Karpas-422 (cell line): Measurements from ENCODE around the gene PRKG1. TPM values are rescaled to one million over a fixed set of nuclear protein-coding genes. Genes with fewer than 3 reads are reported as not detected.

Source experiments
- DNase-seq: peaks from one replicate; pipeline ENCODE4 v3.0.0-alpha.2; 2015
- H2AFZ ChIP-seq: fragments of 200-600 bp; sonication (generic); 2 replicates; pipeline ENCODE4 v1.6.1; 2014; ENCODE audit warnings: antibody characterized with exemption, low read length, mixed read lengths
- H3K27ac ChIP-seq: fragments of 200-600 bp; sonication (generic); 2 replicates; pipeline ENCODE4 v1.5.1; 2014; ENCODE audit warnings: mild to moderate bottlenecking, low read length, moderate library complexity
- H3K27me3 ChIP-seq: fragments of 200-600 bp; sonication (generic); 2 replicates; pipeline ENCODE4 v1.6.1; 2014; ENCODE audit warnings: low read length, mixed read lengths
- H3K36me3 ChIP-seq: fragments of 200-600 bp; sonication (generic); 2 replicates; pipeline ENCODE4 v1.6.1; 2014; ENCODE audit warnings: low read length, mixed read lengths; ENCODE audit not compliant: insufficient read depth
- H3K4me1 ChIP-seq: fragments of 200-600 bp; sonication (generic); 2 replicates; pipeline ENCODE4 v1.6.1; 2014; ENCODE audit warnings: mild to moderate bottlenecking, low read length, mixed read lengths
- H3K4me2 ChIP-seq: fragments of 200-600 bp; sonication (generic); 2 replicates; pipeline ENCODE4 v1.6.1; 2014; ENCODE audit warnings: low read length, low read depth, mild to moderate bottlenecking; ENCODE audit not compliant: poor library complexity, severe bottlenecking
- H3K4me3 ChIP-seq: fragments of 200-600 bp; sonication (generic); 2 replicates; pipeline ENCODE4 v1.5.1; 2014; ENCODE audit warnings: mild to moderate bottlenecking, antibody characterized with exemption, low read length, mixed read lengths
- H3K79me2 ChIP-seq: fragments of 200-600 bp; sonication (generic); 2 replicates; pipeline ENCODE4 v1.6.1; 2014; ENCODE audit warnings: mild to moderate bottlenecking, low read length, mixed read lengths
- H3K9ac ChIP-seq: fragments of 200-600 bp; sonication (generic); 2 replicates; pipeline ENCODE4 v1.6.0; 2014; ENCODE audit warnings: low read length
- H3K9me2 ChIP-seq: fragments of 200-600 bp; sonication (generic), shearing (Covaris generic); replicated peaks from 2 replicates; pipeline ENCODE4 v1.6.0; 2014; ENCODE audit warnings: mild to moderate bottlenecking, low read length, moderate library complexity; ENCODE audit not compliant: insufficient read depth
- H3K9me3 ChIP-seq: fragments of 300-700, 200-600 bp; sonication (generic); 2 replicates; pipeline ENCODE4 v1.6.1; 2014; ENCODE audit warnings: low read length, mixed read lengths
- H4K20me1 ChIP-seq: fragments of 200-600 bp; sonication (generic); 2 replicates; pipeline ENCODE4 v1.6.1; 2014; ENCODE audit warnings: mild to moderate bottlenecking, antibody characterized with exemption, low read length, low read depth; ENCODE audit not compliant: insufficient read depth
- total RNA-seq: library from RNA; depleted of rRNA; stranded (reverse); fragments of >200 nt; shearing (Covaris generic); gene quantifications from 2 replicates; pipeline ENCODE4 v1.2.3, GENCODE V29; 2014; ENCODE audit warnings: low replicate concordance

Gene PRKG1
- total RNA-seq, 1 experiment from 2014 or later: not detected

- Histone ChIP-seq H2AFZ (no peak overlapping the region), H4K20me1 (no peaks in the 10 kb centered on the region), H3K4me1 (no peaks in the 10 kb centered on the region), H3K79me2 (no peaks in the 10 kb centered on the region), H3K4me3 (no peak overlapping the region), H3K9me2 (no peaks in the 10 kb centered on the region), H3K27ac (no peak overlapping the region), H3K9me3 (peaks cover 5% of the 10 kb centered on the region; the same call in 1 of the 2 replicates), H3K36me3 (no peaks in the 10 kb centered on the region), H3K4me2 (no peak overlapping the region), H3K27me3 (no peaks in the 10 kb centered on the region), H3K9ac (no peak overlapping the region)
- no peak for DNase-seq
These were observed 692.9 kb downstream of the PRKG1 start for GRCh38 chr10:51767103-51767763.

- H2AFZ ChIP-seq: no peak overlapping the region
- H3K9me2 ChIP-seq: no peaks in the 10 kb centered on the region
- H3K4me1 ChIP-seq: no peaks in the 10 kb centered on the region
- no peaks in the 10 kb centered on the region for H3K27me3 ChIP-seq
- H3K9me3 ChIP-seq: peaks cover 5% of the 10 kb centered on the region; the same call in 1 of the 2 replicates
- H3K79me2 ChIP-seq: no peaks in the 10 kb centered on the region
- no peak for DNase-seq
- H3K27ac ChIP-seq: no peak overlapping the region
- H3K36me3 ChIP-seq: no peaks in the 10 kb centered on the region
- H3K9ac ChIP-seq: no peak overlapping the region
- no peak overlapping the region for H3K4me3 ChIP-seq
- no peaks in the 10 kb centered on the region for H4K20me1 ChIP-seq
- H3K4me2 ChIP-seq: no peak overlapping the region
These were observed 694.7 kb downstream of the PRKG1 start for GRCh38 chr10:51768886-51769465.

DNA sequence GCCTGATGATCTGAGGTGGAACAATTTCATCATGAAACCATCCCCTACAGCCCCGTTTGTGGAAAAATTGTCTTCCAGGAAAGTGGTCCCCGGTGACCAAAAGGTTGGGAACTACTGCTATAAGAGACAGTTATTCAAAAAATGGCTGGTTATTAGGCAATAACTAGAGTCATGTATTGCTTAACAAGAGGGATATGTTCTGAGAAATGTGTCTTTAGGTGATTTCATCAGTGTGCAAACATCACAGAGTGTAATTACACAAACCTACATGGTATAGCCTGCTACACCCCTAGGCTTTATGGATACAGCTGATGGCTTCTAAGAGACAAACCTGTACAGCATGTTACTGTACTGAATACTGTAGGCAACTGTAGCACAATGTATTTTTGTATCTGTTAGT, 696.4 kb downstream of the PRKG1 start:
- H4K20me1 ChIP-seq: no peaks in the 10 kb centered on the region
- no peaks in the 10 kb centered on the region for H3K27me3 ChIP-seq
- no peaks in the 10 kb centered on the region for H3K9me2 ChIP-seq
- H3K4me3 ChIP-seq: no peak overlapping the region
- H3K4me1 ChIP-seq: no peaks in the 10 kb centered on the region
- H3K36me3 ChIP-seq: no peaks in the 10 kb centered on the region
- H3K9ac ChIP-seq: no peak overlapping the region
- no peak overlapping the region for H2AFZ ChIP-seq
- peaks cover 5% of the 10 kb centered on the region; the same call in 1 of the 2 replicates for H3K9me3 ChIP-seq
- no peak for DNase-seq
- no peak overlapping the region for H3K4me2 ChIP-seq
- no peaks in the 10 kb centered on the region for H3K79me2 ChIP-seq
- H3K27ac ChIP-seq: no peak overlapping the region

GRCh38 chr10:51772387-51772786, 698.1 kb downstream of the PRKG1 start:
- Histone ChIP-seq H3K4me2 (no peak overlapping the region), H3K4me1 (no peaks in the 10 kb centered on the region), H3K79me2 (no peaks in the 10 kb centered on the region), H3K9ac (no peak overlapping the region), H3K27ac (no peak overlapping the region), H2AFZ (no peak overlapping the region), H4K20me1 (no peaks in the 10 kb centered on the region), H3K9me3 (no peaks in the 10 kb centered on the region), H3K36me3 (no peaks in the 10 kb centered on the region), H3K27me3 (no peaks in the 10 kb centered on the region), H3K4me3 (no peak overlapping the region), H3K9me2 (no peaks in the 10 kb centered on the region)
- no peak for DNase-seq

DNA sequence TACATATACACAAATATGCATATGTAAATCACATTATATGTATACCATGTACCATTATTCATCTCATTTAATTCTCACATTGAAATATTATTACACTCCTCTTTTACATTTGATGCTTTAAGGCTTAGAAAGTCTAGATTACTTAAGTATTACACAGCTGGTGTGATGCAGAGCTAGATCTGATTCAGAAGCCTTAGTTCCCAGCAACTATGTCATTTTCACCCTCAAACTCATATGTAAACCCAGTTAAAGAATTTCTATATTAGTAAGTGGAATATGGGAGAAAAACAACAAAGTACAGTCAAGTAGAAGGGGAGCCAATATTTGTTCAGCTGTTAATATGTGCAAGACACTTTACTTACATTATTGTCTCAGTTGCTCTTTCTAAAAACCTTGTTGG, 699.4 kb downstream of the PRKG1 start:
- Histone ChIP-seq H2AFZ (no peak overlapping the region), H3K36me3 (no peaks in the 10 kb centered on the region)

DNA sequence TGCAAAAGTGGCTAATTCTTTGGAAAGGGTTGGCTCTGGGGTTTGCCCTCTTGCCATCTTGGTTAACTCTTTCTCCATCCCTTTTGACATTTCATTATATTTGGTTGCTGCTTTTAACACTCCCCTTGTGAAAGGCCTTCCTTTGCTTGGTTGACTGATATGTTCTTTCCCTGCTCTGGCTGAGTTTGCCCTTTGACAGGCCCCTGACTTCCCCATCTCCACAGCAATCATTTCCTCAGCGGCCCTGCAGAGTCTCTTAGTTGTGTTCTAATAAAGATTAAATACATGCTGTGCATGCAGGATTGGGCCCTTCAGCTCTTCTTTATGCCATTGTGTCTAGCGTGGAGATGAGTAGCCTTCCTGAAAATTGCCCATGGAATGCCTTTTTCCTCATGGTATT, 709.7 kb downstream of the PRKG1 start:
- Histone ChIP-seq H3K9me3 (no peaks in the 10 kb centered on the region), H3K27me3 (no peaks in the 10 kb centered on the region), H2AFZ (no peak overlapping the region), H3K27ac (no peak overlapping the region), H3K9ac (no peak overlapping the region), H3K36me3 (no peaks in the 10 kb centered on the region), H3K4me1 (no peaks in the 10 kb centered on the region), H4K20me1 (no peaks in the 10 kb centered on the region), H3K4me2 (no peak overlapping the region), H3K4me3 (no peak overlapping the region), H3K9me2 (no peaks in the 10 kb centered on the region), H3K79me2 (no peaks in the 10 kb centered on the region)
- DNase-seq: no peak

More for the DNA sequence above, 699.4 kb downstream of the PRKG1 start:
- no peaks in the 10 kb centered on the region for H4K20me1 ChIP-seq
- no peaks in the 10 kb centered on the region for H3K9me2 ChIP-seq
- no peak overlapping the region for H3K27ac ChIP-seq
- H3K27me3 ChIP-seq: no peaks in the 10 kb centered on the region
- no peak for DNase-seq
- H3K4me2 ChIP-seq: no peak overlapping the region
- no peak overlapping the region for H3K9ac ChIP-seq
- H3K4me3 ChIP-seq: no peak overlapping the region
- no peaks in the 10 kb centered on the region for H3K79me2 ChIP-seq
- H3K9me3 ChIP-seq: no peaks in the 10 kb centered on the region
- no peaks in the 10 kb centered on the region for H3K4me1 ChIP-seq

DNA sequence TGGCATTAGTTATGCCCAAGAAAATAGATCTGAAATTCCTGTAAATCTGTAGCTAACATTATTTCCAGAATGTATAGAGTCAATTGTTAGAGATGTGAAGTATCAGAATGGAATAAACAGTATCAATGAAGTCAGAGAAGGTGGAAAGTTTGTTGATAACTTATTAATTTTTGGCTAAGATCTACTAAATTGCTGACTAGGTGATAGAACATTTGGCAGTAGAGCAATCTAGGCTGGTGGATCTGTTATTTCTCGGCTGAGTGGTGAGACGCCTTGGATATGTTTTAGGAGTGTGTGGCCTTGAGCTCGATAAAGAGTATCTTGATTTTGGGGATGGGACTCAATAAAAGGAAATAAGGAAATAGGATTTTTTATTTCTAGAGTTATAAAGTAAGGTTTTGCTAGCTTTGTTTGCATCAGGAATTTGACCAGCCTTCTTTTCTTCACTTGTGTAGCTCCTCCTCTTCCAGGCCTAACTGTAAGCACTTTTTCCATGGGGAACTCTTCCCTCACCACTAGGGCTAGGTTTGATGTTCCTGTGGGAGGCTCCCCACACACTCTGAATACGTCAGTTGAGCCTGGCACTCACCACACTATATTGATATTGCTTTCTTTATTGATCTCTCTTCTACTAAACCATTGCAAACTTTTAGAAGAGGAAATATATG, 711.9 kb downstream of the PRKG1 start:
- no peaks in the 10 kb centered on the region for H3K27me3 ChIP-seq
- H3K27ac ChIP-seq: no peak overlapping the region
- H3K9me3 ChIP-seq: peaks cover 1% of the 10 kb centered on the region
- H3K4me3 ChIP-seq: no peak overlapping the region
- no peaks in the 10 kb centered on the region for H3K79me2 ChIP-seq
- H3K36me3 ChIP-seq: no peaks in the 10 kb centered on the region
- DNase-seq: no peak
- no peaks in the 10 kb centered on the region for H4K20me1 ChIP-seq
- no peak overlapping the region for H3K4me2 ChIP-seq
- no peaks in the 10 kb centered on the region for H3K4me1 ChIP-seq
- H3K9ac ChIP-seq: no peak overlapping the region
- no peaks in the 10 kb centered on the region for H3K9me2 ChIP-seq
- H2AFZ ChIP-seq: no peak overlapping the region

GRCh38 chr10:51786684-51787035, 712.4 kb downstream of the PRKG1 start:
- Histone ChIP-seq H3K79me2 (no peaks in the 10 kb centered on the region), H3K9ac (no peak overlapping the region), H3K9me2 (no peaks in the 10 kb centered on the region), H4K20me1 (no peaks in the 10 kb centered on the region), H3K27me3 (no peaks in the 10 kb centered on the region), H3K9me3 (peaks cover 6% of the 10 kb centered on the region), H3K4me1 (no peaks in the 10 kb centered on the region), H2AFZ (no peak overlapping the region), H3K27ac (no peak overlapping the region), H3K36me3 (no peaks in the 10 kb centered on the region), H3K4me3 (no peak overlapping the region), H3K4me2 (no peak overlapping the region)
- DNase-seq: no peak
